Mesenchymal stem cell (in vitro differentiated cells and primary cell): ENCODE measurements around the gene NDOR1.

Source experiments
- DNase-seq: peaks from one replicate; pipeline ENCODE4 v3.0.0-alpha.2; 2013
- H2AFZ ChIP-seq: one replicate; pipeline ENCODE4 v1.6.1; 2013; ENCODE audit warnings: low read depth, mild to moderate bottlenecking, control low read depth, inconsistent platforms, low read length, moderate library complexity
- H2AK5ac ChIP-seq: 2 replicates; pipeline ENCODE4 v1.6.1; 2013; ENCODE audit warnings: low read length, moderate library complexity, mild to moderate bottlenecking, inconsistent platforms; ENCODE audit not compliant: severe bottlenecking
- H2BK120ac ChIP-seq: one replicate; pipeline ENCODE4 v1.6.1; 2013; ENCODE audit warnings: low read depth, mild to moderate bottlenecking, inconsistent platforms, low read length, moderate library complexity
- H2BK12ac ChIP-seq, 2 experiments: one replicate each; pipeline ENCODE4 v1.6.1; 2013; ENCODE audit warnings: inconsistent platforms in 2 of 2, low read length in 2 of 2, mild to moderate bottlenecking in 2 of 2, moderate library complexity in 2 of 2, control low read depth in 1 of 2
- H2BK15ac ChIP-seq: one replicate; pipeline ENCODE4 v1.6.1; 2013; ENCODE audit warnings: mild to moderate bottlenecking, low read depth, inconsistent platforms; ENCODE audit not compliant: poor library complexity, severe bottlenecking
- H2BK5ac ChIP-seq: 2 replicates; pipeline ENCODE4 v1.6.1; 2013; ENCODE audit warnings: low read depth, mild to moderate bottlenecking, low read length, control low read depth, inconsistent platforms; ENCODE audit not compliant: poor library complexity, severe bottlenecking
- H3K14ac ChIP-seq, 2 experiments: one replicate each; pipeline ENCODE4 v1.6.1; 2013; ENCODE audit warnings: inconsistent platforms in 2 of 2, low read length in 2 of 2, control low read depth in 1 of 2, mild to moderate bottlenecking in 1 of 2, moderate library complexity in 1 of 2
- H3K18ac ChIP-seq, 2 experiments: one replicate each; pipeline ENCODE4 v1.6.1; 2013; ENCODE audit warnings: inconsistent platforms in 2 of 2, low read length in 2 of 2, control low read depth in 1 of 2, low read depth in 1 of 2, mild to moderate bottlenecking in 1 of 2
- H3K23ac ChIP-seq, 2 experiments: one replicate each; pipeline ENCODE4 v1.6.1; 2013; ENCODE audit warnings: inconsistent platforms in 2 of 2, low read length in 2 of 2, mild to moderate bottlenecking in 2 of 2, moderate library complexity in 2 of 2, control low read depth in 1 of 2
- H3K27ac ChIP-seq: 2 replicates; pipeline ENCODE4 v1.5.1; 2013; ENCODE audit warnings: mild to moderate bottlenecking, moderate library complexity, low read length, control low read depth, inconsistent platforms; ENCODE audit not compliant: poor library complexity, severe bottlenecking
- H3K27me3 ChIP-seq, 2 experiments: 2 replicates each; pipeline versions ENCODE4 v1.6.1 to v1.7.0; 2013; ENCODE audit warnings: low read length in 2 of 2, mild to moderate bottlenecking in 2 of 2, moderate library complexity in 2 of 2, control low read depth in 1 of 2, inconsistent platforms in 1 of 2; ENCODE audit not compliant: control insufficient read depth in 1 of 2, insufficient read depth in 1 of 2
- H3K36me3 ChIP-seq, 2 experiments: 2 replicates each; pipeline versions ENCODE4 v1.6.1 to v1.7.0; 2013; ENCODE audit warnings: low read length in 2 of 2, control low read depth in 1 of 2, inconsistent platforms in 1 of 2, low read depth in 1 of 2, mild to moderate bottlenecking in 1 of 2; ENCODE audit not compliant: insufficient read depth in 2 of 2, control insufficient read depth in 1 of 2
- H3K4ac ChIP-seq, 2 experiments: one replicate each; pipeline ENCODE4 v1.6.1; 2013; ENCODE audit warnings: inconsistent platforms in 2 of 2, low read length in 2 of 2, mild to moderate bottlenecking in 2 of 2, moderate library complexity in 2 of 2, control low read depth in 1 of 2, low read depth in 1 of 2
- H3K4me1 ChIP-seq: 2 replicates; pipeline ENCODE4 v1.6.1; 2013; ENCODE audit warnings: low read depth, low read length, control low read depth; ENCODE audit not compliant: control insufficient read depth, insufficient read depth
- H3K4me2 ChIP-seq: 2 replicates; pipeline ENCODE4 v1.6.1; 2013; ENCODE audit warnings: low read length, mild to moderate bottlenecking, inconsistent platforms; ENCODE audit not compliant: poor library complexity, severe bottlenecking
- H3K4me3 ChIP-seq, 2 experiments: 2 replicates each; pipeline versions ENCODE4 v1.5.1 to v1.7.0; 2013; ENCODE audit warnings: low read length in 2 of 2, mild to moderate bottlenecking in 2 of 2, control low read depth in 1 of 2, low read depth in 1 of 2; ENCODE audit not compliant: insufficient read depth in 1 of 2
- H3K79me1 ChIP-seq: replicated peaks from 2 replicates; pipeline ENCODE4 v1.6.1; 2013; ENCODE audit warnings: mild to moderate bottlenecking, control low read depth, low read length, inconsistent platforms; ENCODE audit not compliant: poor library complexity, severe bottlenecking
- H3K9ac ChIP-seq: 2 replicates; pipeline ENCODE4 v1.7.0; 2013; ENCODE audit warnings: mild to moderate bottlenecking, low read length, moderate library complexity
- H3K9me3 ChIP-seq: 2 replicates; pipeline ENCODE4 v1.7.0; 2013; ENCODE audit warnings: mild to moderate bottlenecking, low read length; ENCODE audit not compliant: control insufficient read depth
- H4K8ac ChIP-seq: one replicate; pipeline ENCODE4 v1.6.1; 2013; ENCODE audit warnings: inconsistent platforms, mild to moderate bottlenecking, low read length, moderate library complexity
- H4K91ac ChIP-seq: one replicate; pipeline ENCODE4 v1.6.1; 2013; ENCODE audit warnings: mild to moderate bottlenecking, low read length, inconsistent platforms
- whole genome bisulfite sequencing: methylation state at CpG from one replicate; pipeline ENCODE4 v1.1.7; 2013; ENCODE audit warnings: mixed read lengths; 5-methylcytosine and 5-hydroxymethylcytosine counted together

The NDOR1 gene

DNA sequence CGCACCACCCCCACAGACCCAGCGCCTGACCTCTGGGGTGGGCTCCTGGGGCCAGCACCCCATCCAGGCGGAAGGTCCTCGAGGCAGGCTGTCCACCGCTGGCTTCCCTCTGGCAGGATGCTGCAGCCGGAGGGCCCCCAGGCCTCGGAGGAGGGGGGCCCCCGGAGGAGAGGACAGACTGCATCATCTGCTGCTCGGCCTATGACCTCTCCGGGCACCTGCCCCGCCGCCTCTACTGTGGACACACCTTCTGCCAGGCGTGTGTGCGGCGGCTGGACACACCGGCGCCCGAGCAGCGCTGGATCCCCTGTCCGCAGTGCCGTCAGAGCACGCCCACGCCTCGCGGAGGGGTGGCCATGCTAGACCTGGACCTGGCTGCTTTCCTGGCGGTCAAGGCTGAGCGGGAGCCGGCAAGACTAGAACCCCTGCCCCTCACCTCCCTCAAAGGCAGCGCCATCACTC lies 23.0 kb downstream of the NDOR1 start:
- 89% methylated on average over 29 of the region's 29 CpGs for WGBS

DNA sequence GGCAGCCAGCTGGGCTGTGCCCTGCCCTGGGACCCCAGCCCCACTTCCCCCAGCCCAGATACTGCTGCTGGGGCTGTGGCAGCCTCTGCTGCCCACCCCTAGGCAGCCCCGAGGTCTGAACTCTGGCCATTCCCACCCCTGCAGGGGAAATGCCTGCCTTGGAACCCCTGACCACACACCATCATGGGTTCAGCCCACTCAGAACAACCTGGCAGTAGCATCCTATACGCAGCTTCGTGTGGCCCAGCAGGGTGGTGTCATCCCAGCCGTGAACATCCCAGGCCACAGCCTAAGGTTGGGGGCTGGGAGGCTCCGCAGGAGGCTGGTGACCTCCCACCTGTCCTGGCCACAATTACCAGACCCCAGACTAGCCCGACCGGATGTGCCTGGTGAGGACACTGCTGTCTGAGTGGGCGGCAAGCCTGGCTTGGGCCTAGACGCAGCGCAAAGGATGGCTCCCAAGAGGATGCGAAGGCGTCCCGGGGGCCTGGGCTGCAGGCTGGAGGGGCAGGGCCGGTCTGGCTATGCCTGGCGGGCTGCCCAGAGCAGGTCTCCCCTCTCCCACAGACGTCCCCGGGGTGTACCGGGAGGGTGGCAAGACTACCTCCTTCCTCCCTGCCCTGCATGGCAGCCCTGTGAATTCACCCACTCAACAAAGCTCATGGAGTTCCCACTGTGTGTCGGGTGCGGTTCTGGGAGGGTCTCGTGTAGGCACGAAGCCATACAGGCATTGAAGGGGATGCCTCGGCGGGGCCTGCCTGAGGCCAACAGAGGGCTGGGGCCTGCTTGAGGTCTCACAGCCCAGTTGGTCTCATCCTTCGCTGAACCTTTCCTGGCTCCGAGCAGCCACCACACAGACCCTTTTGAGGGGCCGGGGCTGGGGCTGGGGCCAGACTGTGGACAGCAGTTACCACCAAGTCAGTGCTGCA lies 23.7 kb downstream of the NDOR1 start:
- no peak for DNase-seq
- Histone ChIP-seq H3K79me1 (no peaks in the 10 kb centered on the region), H2BK12ac (no peak overlapping the region), H2AK5ac (no peak overlapping the region), H3K9me3 (no peaks in the 10 kb centered on the region), H4K91ac (peak overlapping the region; percentile 8), H3K4me2 (no peak overlapping the region), H3K14ac (no peak overlapping the region), H2BK5ac (no peak overlapping the region), H3K4ac (no peak overlapping the region), H3K4me3 (no peak overlapping the region), H3K9ac (no peak overlapping the region), H4K8ac (peak overlapping the region; percentile 9), H2BK120ac (no peak overlapping the region), H2AFZ (no peak overlapping the region), H3K36me3 (peaks cover 0 to 6% of the 10 kb centered on the region in 2 experiments), H3K27ac (no peak overlapping the region), H3K23ac (no peak overlapping the region), H3K4me1 (peaks cover 19% of the 10 kb centered on the region), H3K27me3 (peaks cover 0 to 57% of the 10 kb centered on the region in 2 experiments), H2BK15ac (no peak overlapping the region), H3K18ac (no peak overlapping the region)
- 84% methylated on average over 27 of the region's 27 CpGs for WGBS

More for the DNA sequence above, 23.0 kb downstream of the NDOR1 start:
- DNase-seq: no peak
- no peak overlapping the region for H3K23ac ChIP-seq
- H3K18ac ChIP-seq: no peak overlapping the region
- no peak overlapping the region for H2BK12ac ChIP-seq
- no peak overlapping the region for H2AFZ ChIP-seq
- no peak overlapping the region for H3K14ac ChIP-seq
- no peak overlapping the region for H2AK5ac ChIP-seq
- no peak overlapping the region for H3K4me2 ChIP-seq
- no peak overlapping the region for H2BK120ac ChIP-seq
- H2BK15ac ChIP-seq: no peak overlapping the region
- no peak overlapping the region for H2BK5ac ChIP-seq
- no peak overlapping the region for H3K27ac ChIP-seq
- no peaks in the 10 kb centered on the region for H3K79me1 ChIP-seq
- no peak overlapping the region for H3K9ac ChIP-seq
- H3K27me3 ChIP-seq: peaks cover 0 to 54% of the 10 kb centered on the region in 2 experiments
- no peak overlapping the region for H4K91ac ChIP-seq
- H3K4me3 ChIP-seq: no peak overlapping the region
- no peaks in the 10 kb centered on the region for H3K9me3 ChIP-seq
- peaks cover 0 to 4% of the 10 kb centered on the region in 2 experiments for H3K36me3 ChIP-seq
- H3K4me1 ChIP-seq: peaks cover 22% of the 10 kb centered on the region
- no peak overlapping the region for H4K8ac ChIP-seq
- H3K4ac ChIP-seq: no peak overlapping the region

DNA sequence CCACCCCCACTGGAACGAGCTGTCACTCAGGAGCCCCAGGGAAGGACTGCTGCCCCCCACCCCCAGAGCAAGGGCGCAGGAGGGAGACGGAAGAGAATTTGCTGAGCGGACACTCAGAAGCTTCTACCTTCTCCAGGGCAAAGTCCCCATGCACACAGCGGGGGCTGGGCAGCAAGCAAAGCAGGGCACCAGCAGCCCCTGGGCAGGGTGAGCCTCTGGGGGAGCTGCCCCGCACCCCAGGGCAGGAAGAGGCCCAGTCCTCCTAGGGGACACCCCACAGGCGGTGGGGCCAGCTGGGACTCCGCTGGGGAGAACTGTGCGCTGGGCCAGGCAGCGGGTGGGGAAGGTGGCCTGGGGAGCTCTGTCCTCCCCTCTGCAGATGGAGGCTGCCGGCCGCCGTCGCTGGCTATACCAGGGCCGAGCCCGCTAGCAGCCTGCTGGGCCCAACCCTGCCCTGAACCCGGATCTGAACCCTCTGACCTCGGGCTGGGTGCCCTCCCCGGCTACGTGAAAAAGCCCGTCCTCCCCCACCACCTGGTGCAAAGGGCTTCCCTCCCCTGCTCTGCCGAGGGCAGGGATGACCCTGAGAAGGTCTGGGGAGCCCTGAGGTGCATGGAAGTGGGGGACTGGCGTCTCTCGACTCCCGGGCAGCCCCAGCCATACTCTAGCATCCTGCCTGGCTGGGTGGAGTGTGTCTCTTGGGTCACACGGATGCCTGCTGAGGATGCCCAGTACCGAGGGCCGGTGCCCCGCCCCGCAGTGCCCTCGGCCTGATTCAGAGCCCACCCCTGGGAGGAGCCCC lies 24.6 kb downstream of the NDOR1 start:
- Histone ChIP-seq H2BK12ac (no peak overlapping the region), H3K36me3 (peaks cover 0 to 7% of the 10 kb centered on the region in 2 experiments), H3K4me2 (no peak overlapping the region), H3K23ac (no peak overlapping the region), H3K27me3 (peaks cover 0 to 66% of the 10 kb centered on the region in 2 experiments), H3K18ac (no peak overlapping the region), H3K4ac (no peak overlapping the region), H2BK120ac (no peak overlapping the region), H2BK5ac (no peak overlapping the region), H3K9ac (no peak overlapping the region), H3K9me3 (no peaks in the 10 kb centered on the region), H2AK5ac (no peak overlapping the region), H3K4me3 (no peak overlapping the region), H4K91ac (no peak overlapping the region), H3K79me1 (no peaks in the 10 kb centered on the region), H3K4me1 (peaks cover 17% of the 10 kb centered on the region), H2AFZ (no peak overlapping the region), H2BK15ac (peak overlapping the region; percentile 3), H3K27ac (no peak overlapping the region), H4K8ac (no peak overlapping the region), H3K14ac (no peak overlapping the region)
- WGBS: 82% methylated on average over 30 of the region's 31 CpGs
- no peak for DNase-seq
